ENCODE measurements around the gene LRCH1.

The LRCH1 gene

DNA sequence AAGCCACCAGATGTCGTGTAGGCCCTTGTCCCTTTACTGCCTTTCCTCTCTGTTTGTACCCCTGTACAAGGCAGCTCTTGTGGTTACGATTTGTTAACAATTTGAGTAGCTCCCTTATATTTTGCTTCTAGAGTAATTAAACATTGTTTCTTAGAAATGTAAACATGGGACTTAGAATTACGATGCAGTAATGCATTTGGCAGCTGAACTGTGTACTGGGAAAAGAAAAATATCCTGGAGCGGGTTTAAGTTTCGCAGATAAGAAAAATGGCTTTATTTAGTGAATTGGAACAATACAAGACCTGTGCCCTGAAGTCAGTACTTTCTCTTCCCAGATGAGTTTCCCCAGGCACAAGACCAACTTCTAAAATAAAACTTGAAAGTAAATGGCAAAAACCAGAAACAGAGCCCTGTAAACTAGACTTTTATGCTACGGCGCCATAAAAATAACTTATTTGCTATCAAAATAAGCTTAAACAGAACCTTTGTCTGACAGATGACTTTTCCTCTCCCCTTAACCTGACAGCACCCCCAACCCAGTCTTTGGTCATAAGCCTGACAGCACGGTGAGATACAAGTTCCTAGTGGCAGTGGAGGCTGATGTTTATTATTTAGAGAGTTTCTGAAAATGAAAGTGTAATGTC lies 63.0 kb downstream of the LRCH1 start:
- no peak for DNase-seq (ENCODE audit: low spot score)

DNA sequence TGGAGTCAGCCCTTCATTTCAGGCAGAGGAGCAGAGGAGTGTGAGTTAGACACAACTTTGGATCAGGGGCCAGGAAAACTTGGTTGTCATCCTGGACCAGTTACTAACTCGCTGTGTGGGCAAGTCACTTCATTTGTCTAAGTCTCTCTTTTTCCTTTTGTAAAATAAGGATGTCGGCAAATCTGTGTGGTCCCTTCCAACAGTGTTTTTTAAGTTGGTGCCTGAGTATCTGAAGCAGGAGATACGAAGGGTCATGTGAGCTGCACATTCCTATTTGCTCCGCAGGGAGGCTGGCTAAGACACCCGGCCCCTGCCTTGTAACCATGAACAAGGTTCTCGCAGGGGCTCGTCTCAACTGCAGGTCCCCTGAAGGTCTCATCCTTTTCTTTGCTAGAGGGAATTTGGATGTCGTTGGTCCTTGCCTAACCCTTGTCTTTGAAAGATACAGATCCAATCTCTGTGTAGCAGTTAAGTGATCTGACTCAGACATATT lies 64.3 kb downstream of the LRCH1 start:
- no peak for DNase-seq (ENCODE audit: low spot score)

DNA sequence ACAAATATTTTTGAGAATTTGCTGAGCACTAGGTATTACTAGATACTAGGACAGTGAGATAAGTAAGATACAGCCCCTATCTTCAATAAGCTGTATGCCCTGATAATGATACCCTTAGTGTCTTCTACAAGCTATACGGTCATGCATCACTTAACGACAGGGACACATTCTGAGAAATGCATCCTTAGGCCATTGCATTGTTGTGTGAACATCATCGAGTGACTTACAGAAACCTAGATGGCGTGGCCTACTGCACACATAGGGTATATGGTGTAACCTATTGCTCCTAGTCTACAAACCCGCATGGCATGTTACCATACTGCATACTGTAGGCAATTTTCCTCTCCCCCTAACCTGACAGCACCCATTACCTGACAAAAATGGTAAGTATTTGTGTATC lies 64.9 kb downstream of the LRCH1 start:
- no peak for DNase-seq (ENCODE audit: low spot score)

DNA sequence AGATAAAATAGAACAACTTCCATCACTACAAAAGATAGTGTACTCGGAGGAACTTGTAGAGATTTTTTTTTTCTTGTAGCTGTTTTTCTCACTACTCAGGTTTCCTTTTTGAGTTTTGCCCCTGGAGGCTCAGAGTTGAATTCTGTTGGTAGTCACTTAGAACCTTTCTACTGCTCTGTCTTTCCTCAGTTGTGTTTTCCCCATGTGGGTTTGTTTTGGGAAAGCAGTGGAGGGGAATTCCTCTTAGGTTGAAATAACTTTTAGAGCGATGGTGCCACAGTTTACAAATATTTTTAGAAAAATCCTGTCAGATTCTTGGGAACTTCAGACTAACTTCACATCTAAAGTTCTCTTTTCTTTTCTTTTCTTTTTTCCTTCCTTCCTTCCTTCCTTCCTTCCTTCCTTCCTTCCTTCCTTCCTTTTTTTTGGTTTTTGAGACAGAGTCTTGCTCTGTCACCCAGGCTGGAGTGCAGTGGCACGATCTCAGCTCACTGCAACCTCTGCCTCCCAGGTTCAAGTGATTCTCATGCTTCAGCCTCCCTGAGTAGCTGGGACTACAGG lies 65.8 kb downstream of the LRCH1 start:
- DNase-seq (ENCODE audit: low spot score): no peak

DNA sequence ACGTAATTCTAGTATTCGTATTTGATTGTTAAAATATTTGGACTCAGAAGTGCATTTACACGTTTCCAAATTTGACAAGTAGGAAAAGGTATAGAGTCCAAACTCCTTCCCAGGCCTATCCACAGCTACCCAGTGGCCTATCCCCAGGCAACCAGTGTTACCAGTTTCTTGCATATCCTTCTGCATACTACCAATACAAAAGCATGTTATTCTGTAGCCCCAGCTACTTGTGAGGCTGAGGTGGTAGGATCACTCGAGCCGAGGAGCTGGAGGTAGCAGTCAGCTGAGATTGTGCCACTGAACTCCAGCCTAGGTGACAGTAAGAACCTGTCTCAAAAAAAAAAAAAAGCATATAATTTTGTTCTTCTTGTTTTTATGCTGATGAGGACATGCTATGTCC lies 67.1 kb downstream of the LRCH1 start:
- no peak for DNase-seq (ENCODE audit: low spot score)

DNA sequence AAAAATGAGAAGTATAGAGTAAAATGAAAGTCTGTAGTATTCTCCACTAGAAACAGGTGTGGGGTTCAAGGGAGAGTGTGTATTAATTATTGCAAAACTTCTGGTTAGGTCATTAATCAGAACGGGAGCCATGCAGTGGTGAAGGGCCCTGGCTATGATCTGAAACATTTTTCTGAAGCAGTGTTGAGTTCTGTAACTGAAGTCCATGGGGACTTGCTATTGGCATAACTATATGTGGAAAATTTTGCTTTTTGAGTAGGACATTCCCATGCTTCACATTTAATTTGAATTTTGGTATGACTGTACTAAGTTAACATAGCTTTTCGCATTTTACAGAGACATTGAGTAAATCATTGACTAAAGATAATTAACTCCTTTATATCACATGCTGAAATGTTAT lies 67.5 kb downstream of the LRCH1 start:
- no peak for DNase-seq (ENCODE audit: low spot score)

DNA sequence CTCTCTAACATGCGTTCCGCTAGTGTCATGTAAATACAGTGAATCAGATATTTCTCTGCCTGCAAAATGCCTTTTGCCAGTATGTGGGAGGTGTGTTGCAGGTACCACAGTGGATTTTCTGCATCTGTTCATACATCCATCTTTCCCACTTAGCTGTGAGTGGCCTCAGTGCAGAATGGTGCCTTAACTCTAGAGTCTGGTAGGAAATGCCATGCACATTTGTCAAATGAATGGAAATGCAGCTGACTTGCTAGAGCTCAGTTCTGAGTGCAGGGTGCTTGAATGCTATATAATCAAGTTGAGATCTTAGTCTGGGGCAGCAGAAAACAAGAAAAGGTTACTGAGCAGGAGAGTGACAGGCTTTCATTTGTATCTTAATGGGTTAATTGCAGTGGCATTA lies 68.2 kb downstream of the LRCH1 start:
- DNase-seq (ENCODE audit: low spot score): no peak

DNA sequence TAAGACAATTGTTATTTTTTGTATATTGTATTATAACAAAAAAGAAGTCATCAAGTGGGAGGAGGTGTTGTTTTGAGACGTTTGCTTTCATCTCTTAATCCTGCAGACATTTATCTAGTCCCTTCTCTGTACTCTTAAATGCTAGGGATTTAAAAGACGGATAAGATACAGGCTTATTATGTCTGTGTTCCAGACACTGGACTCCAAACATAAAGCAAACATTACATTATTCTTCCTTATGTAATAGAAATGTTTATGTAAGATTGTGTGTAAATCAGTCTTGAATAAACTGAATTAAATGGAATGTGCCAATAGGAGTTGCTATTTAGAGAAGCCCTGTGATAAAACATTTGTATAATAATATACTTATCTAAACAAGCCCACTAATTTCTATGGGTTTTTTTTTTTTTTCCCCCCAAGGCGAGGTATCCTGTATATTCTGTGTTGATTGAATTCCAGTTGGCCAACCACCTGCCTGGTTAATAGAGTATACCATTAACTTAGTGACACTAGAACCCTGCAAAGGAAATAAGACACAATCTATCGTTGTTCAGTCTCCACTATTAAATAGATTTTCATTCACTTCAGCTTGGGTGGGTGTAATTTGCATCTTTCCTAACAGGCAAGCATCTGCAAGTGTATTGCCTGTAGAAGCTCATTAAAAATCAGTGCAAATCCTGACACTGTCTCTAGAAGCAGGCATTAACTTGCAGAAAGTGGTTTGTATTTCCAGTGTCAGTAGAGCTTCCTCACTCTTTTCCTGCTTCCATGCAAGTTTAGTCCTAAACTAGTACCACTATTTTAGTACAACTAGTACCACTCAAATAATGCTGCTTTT lies 69.0 kb downstream of the LRCH1 start:
- no peak for DNase-seq (ENCODE audit: low spot score)

DNA sequence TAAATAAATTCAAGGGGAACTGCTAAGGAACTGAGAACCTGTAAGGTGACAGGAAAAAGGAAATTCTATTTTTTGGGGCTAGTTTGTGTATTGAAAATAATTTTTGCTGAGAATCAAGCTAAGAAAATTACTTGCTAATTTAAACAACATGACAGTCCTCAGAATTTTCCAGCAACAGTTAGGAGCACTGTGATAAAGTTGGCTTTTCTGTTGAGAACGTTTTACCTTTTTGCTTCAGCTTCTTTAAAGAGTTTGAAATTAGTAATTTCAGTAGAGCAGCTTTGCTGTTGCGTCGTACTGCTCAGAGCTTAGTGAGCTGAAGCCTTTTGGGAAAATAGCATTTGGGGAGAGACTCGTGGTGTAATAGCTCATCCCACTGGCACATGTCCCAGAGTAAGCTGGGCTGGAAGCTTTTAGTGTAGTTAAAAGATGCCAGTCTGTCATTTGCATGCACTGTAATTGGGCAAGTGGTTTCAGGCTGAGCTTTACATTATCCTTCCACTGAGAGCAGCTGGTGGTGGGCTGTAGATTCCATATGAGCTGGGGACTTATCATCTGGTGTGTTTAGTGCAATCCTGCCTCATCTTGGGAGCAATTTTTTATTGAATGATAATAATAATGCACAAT lies 69.8 kb downstream of the LRCH1 start:
- DNase-seq (ENCODE audit: low spot score): peak; percentile 17

DNA sequence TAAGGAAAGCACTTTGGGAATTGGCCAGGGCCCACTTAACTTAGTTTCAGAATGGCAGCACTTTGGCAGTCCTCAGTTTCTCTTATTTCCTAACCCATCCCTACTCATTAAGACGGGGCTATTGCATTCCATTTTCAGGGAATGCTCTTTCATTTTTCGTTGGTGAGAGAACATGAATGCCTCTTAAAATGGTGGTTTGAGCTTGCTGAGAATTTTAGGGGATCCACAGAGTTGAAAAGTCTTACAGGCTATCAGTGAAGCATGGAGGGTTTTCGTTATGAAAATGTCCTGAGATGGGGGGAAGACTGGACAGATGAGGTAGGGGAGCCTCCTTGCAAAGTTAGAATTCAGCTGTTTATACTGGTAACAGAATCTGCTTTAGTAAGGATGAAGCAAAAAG lies 71.4 kb downstream of the LRCH1 start:
- no peak for DNase-seq (ENCODE audit: low spot score)

DNA sequence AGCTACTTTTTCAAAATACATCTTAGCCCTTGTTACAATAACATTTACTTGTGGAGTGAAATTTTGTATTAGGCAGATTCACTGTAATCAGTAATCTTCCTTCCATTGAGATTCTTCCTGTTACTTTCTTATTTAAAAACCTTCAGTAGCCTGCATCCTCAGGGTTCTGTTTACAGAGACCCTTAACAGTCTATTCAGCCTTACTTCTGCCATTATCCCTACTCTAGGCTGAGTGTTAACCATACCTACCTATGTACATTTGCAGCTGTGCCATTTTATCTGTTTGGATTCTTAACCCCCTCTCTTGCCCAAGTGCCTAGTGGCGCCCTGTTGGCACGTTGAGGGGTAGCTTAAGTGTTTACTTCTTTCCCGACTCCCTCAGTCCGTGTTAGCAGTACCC lies 71.9 kb downstream of the LRCH1 start:
- no peak for DNase-seq (ENCODE audit: low spot score)

DNA sequence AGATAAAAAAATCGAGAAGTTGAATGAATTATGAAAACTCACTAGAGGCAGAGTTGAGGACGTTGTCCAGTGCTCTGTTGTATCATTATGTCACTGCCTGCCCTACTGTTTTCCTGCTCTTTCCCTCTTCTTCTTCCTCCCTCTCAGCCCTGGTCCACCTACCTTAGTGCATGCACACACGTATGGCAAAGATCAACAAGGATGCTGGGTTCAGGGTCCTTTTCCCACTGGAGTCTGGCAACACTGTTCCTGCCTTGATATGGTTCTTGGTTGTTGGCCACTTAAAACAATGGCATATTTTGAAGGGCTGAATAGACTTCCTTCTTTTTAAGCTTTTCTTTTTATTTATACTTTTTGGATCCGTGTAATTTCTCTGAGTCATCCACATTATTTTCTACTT lies 74.5 kb downstream of the LRCH1 start:
- no peak for DNase-seq (ENCODE audit: low spot score)

DNA sequence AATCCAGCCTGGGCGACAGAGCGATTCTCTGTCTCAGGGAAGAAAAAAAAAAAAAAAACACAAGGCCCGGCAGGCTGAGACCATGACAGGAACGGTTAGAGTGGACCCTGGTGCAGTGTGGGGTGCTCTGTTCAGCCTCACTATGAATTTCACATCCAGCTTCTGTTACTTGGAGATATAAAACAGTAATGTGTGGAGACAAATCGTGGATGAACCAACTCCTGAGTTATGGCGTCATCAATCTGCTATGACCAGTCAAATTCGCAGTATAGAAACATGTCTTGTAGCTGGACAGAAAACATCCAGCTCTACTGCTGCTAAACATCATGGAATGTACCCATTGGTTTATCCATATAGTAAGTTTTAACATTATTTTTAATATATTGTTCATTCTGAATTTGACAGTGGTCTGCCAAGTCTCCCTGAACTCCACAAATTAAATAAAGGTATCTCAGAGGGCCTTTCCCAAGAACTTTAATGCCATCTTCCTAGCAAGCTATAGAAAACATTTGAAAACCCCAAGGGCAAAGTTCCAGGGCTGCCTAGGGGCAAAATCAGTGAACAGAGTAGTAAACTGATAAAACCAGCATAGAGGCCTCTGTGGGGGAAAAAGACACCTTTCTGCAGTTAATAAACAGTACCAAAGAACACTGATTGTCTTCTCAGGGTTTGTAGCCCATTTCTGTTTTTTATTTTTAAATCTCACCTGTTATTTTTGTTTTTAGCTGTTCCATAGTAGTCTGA lies 75.8 kb downstream of the LRCH1 start:
- no peak for DNase-seq (ENCODE audit: low spot score)

DNA sequence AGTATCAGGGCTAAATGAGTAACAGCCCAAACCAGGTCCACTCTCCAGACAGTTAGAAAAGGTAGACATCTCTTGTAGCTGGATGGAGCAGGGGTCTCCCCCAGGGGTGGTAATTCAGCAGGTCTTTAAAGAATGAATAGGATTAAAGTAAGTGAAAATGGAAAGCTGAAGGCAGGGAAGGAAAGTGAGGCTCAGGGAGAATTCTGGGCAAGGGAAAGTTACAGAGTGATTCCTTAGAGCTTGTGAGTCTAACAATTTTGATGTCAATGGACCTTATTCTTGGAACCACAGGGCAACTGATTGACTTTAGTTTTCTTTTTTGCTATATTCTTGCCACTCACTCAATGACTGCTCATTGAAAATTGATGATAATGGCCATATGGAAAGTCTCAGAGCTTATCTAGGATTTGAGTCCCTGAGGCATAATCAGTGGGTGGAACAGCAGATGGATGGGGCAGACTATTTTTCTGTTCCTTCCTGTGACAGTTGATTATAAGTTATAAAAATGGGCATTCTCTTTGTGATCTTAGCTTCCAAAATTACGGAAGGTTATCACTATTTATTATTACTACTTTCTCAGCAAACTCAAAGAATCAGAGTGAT lies 76.9 kb downstream of the LRCH1 start:
- DNase-seq (ENCODE audit: low spot score): no peak

DNA sequence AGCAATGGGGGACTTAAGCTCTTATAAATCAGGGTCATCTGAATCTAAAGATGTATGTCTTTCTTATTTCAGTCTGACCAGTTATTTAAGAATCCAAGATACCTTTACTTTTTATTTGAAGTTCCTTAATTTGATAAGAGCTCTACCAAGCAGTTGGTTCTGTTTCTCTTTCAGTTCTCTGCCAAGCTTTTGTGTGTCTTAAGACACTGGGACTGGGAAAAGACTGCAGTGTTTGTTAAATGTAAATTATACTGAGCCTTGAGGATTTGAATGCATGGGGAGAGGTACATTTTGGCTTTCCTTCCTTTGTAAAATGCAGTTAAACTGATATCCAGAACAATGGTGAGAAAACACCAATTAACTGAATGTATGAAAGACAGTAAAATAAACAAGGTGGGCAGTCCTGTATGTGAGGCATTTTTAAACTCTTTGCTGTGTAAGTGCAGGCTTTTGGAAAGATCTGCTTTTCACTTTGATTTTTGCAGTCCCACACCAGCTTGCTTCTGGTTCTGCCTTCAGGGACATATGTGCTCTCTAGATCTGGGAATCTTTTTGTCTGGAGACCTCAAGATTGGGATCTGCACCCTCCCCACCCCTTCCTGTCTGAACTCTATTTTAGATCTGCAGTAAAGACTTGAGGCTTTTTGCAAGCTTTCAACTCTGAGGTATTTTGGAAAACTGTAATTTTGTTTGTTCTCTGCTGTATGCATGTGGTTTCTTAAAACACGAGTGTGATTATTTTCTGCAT lies 77.6 kb downstream of the LRCH1 start:
- no peak for DNase-seq (ENCODE audit: low spot score)

DNA sequence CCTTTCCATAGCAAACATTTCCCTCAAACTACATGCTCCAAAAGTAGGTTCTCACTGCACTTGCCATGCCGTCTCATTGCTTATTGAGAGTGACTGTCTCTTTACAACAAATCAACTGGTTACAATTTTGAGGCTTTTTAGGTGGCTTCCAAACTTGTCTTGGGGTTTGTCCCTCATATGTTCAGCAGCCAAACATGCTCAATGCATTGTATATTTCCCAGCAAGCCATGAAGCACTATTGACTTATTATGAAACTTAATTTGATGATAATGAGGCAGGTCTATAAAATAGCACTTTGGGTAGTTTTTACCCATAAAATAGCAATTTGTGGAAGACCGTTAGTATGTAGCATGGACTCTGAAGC lies 78.2 kb downstream of the LRCH1 start:
- no peak for DNase-seq (ENCODE audit: low spot score)

DNA sequence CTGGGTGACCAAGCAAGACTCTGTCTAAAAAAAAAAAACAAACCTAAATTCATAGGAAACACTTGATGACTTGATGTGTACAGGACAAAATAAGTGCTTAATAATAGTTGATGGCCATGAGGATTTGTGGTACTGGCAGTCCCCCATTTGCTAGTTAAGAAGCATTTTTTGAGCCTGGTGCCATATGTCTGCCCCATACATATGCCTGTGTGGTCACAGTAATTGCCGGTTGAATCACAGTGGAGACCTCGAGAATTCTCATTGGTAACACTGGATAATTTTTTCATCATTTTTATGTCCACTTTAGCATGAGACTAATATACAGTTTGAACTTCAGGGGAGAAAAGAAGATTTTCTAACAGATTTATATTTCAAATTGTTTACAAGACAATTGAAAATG lies 79.2 kb downstream of the LRCH1 start:
- DNase-seq (ENCODE audit: low spot score): no peak

DNA sequence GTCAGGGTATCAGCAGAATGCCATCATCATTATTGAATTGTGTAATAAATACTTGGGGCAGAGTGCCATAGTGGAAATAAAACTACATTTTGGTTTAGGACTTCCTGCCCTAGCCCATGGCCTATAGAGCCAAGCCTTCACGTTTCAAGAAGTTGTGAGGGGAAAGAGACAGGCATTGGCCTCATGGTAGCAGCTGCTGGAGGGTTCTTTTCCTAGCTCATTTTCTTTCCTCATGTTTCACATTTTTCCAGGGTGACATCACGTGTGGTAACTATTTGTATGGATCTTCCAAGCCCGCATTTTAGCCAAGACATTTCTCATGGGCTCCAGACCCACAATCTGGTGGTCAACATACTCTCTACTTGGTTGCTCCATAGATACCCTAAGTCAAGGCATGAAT lies 80.4 kb downstream of the LRCH1 start:
- no peak for DNase-seq (ENCODE audit: low spot score)

DNA sequence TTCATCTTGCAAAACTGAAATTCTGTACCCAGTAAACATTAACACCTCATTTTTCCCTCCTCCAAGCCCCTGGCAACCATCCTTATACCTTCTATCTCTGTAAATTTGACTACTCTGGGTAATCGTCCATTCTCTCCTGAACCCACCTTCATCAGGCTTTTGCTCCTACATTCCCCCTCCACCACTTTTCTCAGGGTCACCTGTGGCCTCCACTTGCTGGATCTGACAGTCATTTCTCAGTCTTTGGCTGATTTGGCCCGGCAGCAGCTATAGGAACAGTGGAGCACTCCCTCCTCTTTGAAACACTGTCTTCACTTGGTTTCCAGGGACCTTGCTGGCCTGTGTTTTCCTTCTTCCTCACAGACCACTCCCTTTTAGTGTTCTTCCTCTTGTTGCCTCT lies 83.5 kb downstream of the LRCH1 start:
- no peak for DNase-seq (ENCODE audit: low spot score)

DNA sequence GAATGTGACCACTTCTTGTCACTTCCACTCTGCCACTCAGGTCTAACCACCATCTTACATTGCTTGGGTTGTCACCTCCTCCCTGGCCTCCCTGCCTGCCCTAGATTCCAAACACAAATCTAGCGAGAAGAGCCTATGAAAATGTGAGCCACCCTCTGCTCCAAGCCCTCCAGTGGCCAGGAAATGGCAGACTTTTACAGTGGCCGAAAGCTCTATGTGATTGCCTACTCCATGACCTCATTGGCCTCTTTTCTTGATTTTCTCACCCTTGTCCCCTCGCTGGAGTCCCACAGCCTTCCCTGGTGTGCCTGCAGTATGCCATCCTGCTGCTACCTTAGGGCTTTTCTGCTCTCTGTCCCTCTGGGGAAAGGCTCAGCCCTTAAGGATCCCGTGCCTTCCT lies 84.2 kb downstream of the LRCH1 start:
- no peak for DNase-seq (ENCODE audit: low spot score)

DNA sequence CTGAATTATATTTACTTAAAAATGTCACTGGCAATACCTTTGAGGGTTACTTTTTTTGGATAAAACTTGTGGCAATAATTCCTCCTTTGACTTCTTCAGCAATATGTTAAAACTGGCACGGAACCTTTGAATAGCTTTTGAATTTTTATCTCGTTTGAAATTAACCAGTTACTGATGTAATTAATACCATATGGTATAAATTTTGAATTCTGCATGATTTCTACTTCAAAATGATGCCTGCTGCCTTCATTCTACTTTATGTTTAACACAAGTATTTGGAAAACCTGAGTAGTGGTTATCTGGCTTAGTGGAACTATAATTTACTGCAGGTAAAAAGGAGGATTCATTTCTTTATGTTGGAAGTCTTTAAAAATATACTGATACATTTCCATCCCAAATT lies 85.3 kb downstream of the LRCH1 start:
- no peak for DNase-seq (ENCODE audit: low spot score)

Measured in putamen (tissue), 1 donor.